ENCODE measurements around the gene WDR37. TPM values are rescaled to one million over a fixed set of nuclear protein-coding genes. Genes with fewer than 3 reads are reported as not detected.

Gene WDR37
- polyA plus RNA-seq, 1 experiment, result 16.0 TPM

GRCh38 chr10:1122349-1122748, 66.2 kb downstream of the WDR37 start:
- Histone ChIP-seq H3K27ac (ENCODE audit: low read depth, low read length) (no peak overlapping the region), H3K27me3 (ENCODE audit: control insufficient read depth, insufficient read depth, low read length) (no peaks in the 10 kb centered on the region), H3K4me3 (ENCODE audit: low read depth, low read length) (no peak overlapping the region), H3K9me3 (ENCODE audit: control insufficient read depth, insufficient read depth, low read length) (no peaks in the 10 kb centered on the region; the same call in 1 of the 2 replicates)
- DNase-seq (ENCODE audit: low read depth, low spot score), result no peak
- ChIA-PET CTCF (no interaction called here), POLR2A (interaction anchor here (0.6 kb wide), 1 partner anchor 1926 kb away, joined by 3 read pairs; no protein-coding TSS in a partner anchor)
- TF ChIP-seq CTCF (IDR thresholded peaks at IDR 0.05; ENCODE audit: low read depth, low read length), result no peak

- H3K27me3 ChIP-seq (ENCODE audit: control insufficient read depth, insufficient read depth, low read length), result no peaks in the 10 kb centered on the region
- H3K27ac ChIP-seq (ENCODE audit: low read depth, low read length), result no peak overlapping the region
- TF ChIP-seq CTCF (IDR thresholded peaks at IDR 0.05; ENCODE audit: low read depth, low read length), result no peak
- POLR2A ChIA-PET, result interaction anchor here (0.6 kb wide), 1 partner anchor 1925 kb away, joined by 3 read pairs; no protein-coding TSS in a partner anchor
- CTCF ChIA-PET, result no interaction called here
- no peak overlapping the region for H3K4me3 ChIP-seq (ENCODE audit: low read depth, low read length)
- no peak for DNase-seq (ENCODE audit: low read depth, low spot score)
- H3K9me3 ChIP-seq (ENCODE audit: control insufficient read depth, insufficient read depth, low read length), result no peaks in the 10 kb centered on the region; the same call in 1 of the 2 replicates
Measured at GRCh38 chr10:1123198-1123597, 67.0 kb downstream of the WDR37 start.

GRCh38 chr10:1123972-1124371, 67.8 kb downstream of the WDR37 start:
- Histone ChIP-seq H3K27me3 (ENCODE audit: control insufficient read depth, insufficient read depth, low read length) (no peaks in the 10 kb centered on the region), H3K9me3 (ENCODE audit: control insufficient read depth, insufficient read depth, low read length) (no peaks in the 10 kb centered on the region; the same call in 1 of the 2 replicates), H3K27ac (ENCODE audit: low read depth, low read length) (no peak overlapping the region), H3K4me3 (ENCODE audit: low read depth, low read length) (no peak overlapping the region)
- ChIA-PET POLR2A (no interaction called here), CTCF (no interaction called here)
- no peak for TF ChIP-seq CTCF (IDR thresholded peaks at IDR 0.05; ENCODE audit: low read depth, low read length)
- no peak for DNase-seq (ENCODE audit: low read depth, low spot score)

GRCh38 chr10:1124796-1125195, 68.6 kb downstream of the WDR37 start:
- TF ChIP-seq CTCF (IDR thresholded peaks at IDR 0.05; ENCODE audit: low read depth, low read length), result no peak
- Histone ChIP-seq H3K9me3 (ENCODE audit: control insufficient read depth, insufficient read depth, low read length) (no peaks in the 10 kb centered on the region; the same call in 1 of the 2 replicates), H3K27ac (ENCODE audit: low read depth, low read length) (no peak overlapping the region), H3K27me3 (ENCODE audit: control insufficient read depth, insufficient read depth, low read length) (no peaks in the 10 kb centered on the region), H3K4me3 (ENCODE audit: low read depth, low read length) (no peak overlapping the region)
- CTCF ChIA-PET, result no interaction called here
- POLR2A ChIA-PET, result no interaction called here
- no peak for DNase-seq (ENCODE audit: low read depth, low spot score)

- DNase-seq (ENCODE audit: low read depth, low spot score), result no peak
- Histone ChIP-seq H3K27ac (ENCODE audit: low read depth, low read length) (no peak overlapping the region), H3K27me3 (ENCODE audit: control insufficient read depth, insufficient read depth, low read length) (no peaks in the 10 kb centered on the region), H3K4me3 (ENCODE audit: low read depth, low read length) (no peak overlapping the region), H3K9me3 (ENCODE audit: control insufficient read depth, insufficient read depth, low read length) (no peaks in the 10 kb centered on the region; the same call in 1 of the 2 replicates)
- TF ChIP-seq CTCF (IDR thresholded peaks at IDR 0.05; ENCODE audit: low read depth, low read length), result no peak
- CTCF ChIA-PET, result no interaction called here
- POLR2A ChIA-PET, result no interaction called here
Measured at GRCh38 chr10:1126461-1126860, 70.3 kb downstream of the WDR37 start.
